IPS-18c (cell line): Measurements from ENCODE around the gene DCST1.
"Not testable (repeated sequence)": the region's sequence is repeated elsewhere in the genome, so short reads cannot be mapped to it uniquely, and the experiment has no call there.

ENCODE experiments used
- H3K4me3 ChIP-seq: 2 replicates; pipeline ENCODE4 v1.7.0; 2013; ENCODE audit warnings: low read depth, mild to moderate bottlenecking, low read length, moderate library complexity; ENCODE audit not compliant: insufficient read depth
- H3K9me3 ChIP-seq: one replicate; pipeline ENCODE4 v1.6.1; 2013; ENCODE audit warnings: mild to moderate bottlenecking, low read length, moderate library complexity; ENCODE audit not compliant: control insufficient read depth, insufficient read depth

DCST1 gene

DNA sequence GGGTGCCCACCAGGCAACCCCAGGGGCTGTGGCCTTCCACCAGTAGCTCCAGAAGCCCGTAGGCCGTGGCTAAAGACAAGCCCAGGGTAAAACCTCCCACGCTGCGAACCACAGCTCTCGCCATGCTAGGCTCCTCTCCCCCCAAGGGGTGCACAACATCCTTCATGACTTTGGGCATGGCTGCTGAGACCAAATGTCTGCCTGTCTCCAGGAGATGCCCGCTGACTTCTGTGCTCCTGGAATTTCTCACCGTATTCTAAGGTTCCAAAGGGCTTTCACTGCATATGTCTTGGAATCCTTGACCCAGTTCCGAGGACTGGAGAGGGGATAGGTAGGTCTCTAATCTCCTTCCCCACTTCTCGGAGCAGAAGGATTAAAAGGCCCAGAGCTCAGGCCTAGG, at the start of gene DCST1, which contains the start of gene DCST2:
TSS of gene DCST1 (plus strand) at position 301 of the 400 bp plus-strand sequence. CDS start 213 bp downstream, outside the sequence.
TSS of gene DCST2 (minus strand) at position 258 of the 400 bp plus-strand sequence. CDS start at position 178, 80 bp downstream.
- H3K9me3 ChIP-seq = no peaks in the 10 kb centered on the region
- H3K4me3 ChIP-seq = no peak within 1 kb of the TSS

DNA sequence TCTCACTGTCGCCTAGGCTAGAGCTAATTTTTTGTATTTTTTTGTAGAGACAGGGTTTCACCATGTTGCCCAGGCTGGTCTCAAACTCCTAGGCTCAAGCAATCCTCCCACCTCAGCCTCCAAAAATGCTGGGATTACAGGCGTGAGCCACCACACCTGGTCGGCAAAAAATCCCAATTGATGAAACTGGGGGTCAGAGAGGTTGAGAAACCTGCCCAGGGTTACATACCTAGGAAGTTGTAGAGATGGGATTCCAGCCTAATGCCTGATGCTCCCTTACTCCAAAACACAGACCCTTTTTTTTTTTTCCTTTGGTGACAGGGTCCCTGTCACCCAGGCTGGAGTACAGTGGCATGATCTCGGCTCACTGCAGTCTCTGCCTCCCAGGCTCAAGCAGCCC, 46.9 kb upstream of the DCST1 start:
- H3K4me3 ChIP-seq, H3K9me3 ChIP-seq: not testable (repeated sequence)

DNA sequence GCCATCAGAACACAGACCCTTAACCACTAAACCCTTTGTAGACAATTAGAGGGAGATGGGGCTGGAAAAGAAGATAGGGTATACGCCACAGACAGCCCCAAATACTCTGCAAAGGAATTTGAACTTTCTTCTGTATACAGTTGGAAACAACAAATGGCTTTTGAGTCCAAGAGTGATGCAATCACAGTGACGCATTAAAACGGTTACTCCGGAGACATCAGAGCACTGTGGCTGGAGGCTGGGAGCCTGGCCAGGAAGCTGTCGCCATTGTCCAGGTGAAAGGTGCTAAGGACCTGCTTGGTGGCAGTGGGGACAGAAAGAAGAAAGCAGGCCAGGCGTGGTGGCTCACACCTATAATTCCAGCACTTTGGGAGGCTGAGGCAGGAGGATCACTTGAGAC, 46.3 kb upstream of the DCST1 start:
- H3K4me3 ChIP-seq = no peak overlapping the region

DNA sequence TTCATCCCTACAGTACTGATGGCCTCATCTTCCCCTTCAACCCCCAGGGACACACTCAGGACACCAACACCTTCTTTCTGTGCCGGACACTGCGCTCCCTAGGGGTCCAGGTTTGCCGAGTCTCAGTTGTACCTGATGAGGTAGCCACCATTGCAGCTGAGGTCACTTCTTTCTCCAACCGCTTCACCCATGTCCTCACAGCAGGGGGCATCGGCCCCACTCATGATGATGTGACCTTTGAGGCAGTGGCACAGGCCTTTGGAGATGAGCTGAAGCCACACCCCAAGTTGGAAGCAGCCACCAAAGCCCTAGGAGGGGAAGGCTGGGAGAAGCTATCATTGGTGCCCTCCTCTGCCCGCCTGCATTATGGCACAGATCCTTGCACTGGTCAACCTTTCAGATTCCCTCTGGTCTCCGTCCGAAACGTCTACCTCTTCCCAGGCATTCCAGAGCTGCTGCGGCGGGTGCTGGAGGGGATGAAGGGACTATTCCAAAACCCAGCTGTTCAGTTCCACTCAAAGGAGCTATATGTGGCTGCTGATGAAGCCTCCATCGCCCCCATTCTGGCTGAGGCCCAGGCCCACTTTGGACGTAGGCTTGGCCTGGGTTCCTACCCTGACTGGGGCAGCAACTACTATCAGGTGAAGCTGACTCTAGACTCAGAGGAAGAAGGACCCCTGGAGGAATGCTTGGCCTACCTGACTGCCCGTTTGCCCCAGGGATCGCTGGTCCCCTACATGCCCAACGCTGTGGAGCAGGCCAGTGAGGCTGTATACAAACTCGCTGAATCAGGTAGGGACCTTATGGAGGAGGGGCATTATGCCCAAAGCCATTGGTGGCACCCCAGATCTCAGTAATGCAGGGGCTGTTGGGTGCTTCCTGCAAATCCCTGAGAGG, 45.3 kb upstream of the DCST1 start:
- no peaks in the 10 kb centered on the region for H3K9me3 ChIP-seq
- no peak overlapping the region for H3K4me3 ChIP-seq

More for the DNA sequence above, 46.3 kb upstream of the DCST1 start:
- H3K9me3 ChIP-seq = no peaks in the 10 kb centered on the region

DNA sequence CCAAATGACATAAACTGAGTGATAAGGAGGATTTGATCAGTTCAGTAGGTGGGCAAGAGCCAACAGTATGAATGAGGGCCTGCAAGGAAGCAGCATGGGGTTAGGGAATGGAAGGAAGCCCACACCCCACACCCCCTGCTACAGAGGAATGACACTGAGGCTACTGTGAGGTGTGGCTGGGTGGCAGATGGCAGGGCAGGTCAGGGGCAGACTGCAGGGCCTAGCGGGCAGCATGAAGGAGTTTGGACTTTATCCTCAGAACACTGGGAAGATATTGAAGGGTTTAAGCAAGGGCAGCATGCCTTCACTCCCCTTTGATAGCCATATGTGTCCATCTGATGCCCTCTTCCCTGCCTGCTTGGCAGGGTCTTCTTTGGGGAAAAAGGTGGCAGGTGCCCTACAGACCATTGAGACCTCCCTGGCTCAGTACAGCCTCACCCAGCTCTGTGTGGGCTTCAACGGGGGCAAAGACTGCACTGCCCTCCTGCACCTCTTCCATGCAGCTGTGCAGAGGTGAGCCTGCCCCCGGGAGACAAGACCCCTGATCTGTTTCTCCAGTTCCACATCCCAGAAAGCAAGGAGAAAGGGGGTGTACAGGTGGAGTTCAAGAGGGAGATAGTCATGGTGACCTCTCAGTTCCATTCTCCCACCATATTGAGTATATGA, 44.3 kb upstream of the DCST1 start:
- Histone ChIP-seq H3K9me3 (no peaks in the 10 kb centered on the region), H3K4me3 (no peak overlapping the region)

DNA sequence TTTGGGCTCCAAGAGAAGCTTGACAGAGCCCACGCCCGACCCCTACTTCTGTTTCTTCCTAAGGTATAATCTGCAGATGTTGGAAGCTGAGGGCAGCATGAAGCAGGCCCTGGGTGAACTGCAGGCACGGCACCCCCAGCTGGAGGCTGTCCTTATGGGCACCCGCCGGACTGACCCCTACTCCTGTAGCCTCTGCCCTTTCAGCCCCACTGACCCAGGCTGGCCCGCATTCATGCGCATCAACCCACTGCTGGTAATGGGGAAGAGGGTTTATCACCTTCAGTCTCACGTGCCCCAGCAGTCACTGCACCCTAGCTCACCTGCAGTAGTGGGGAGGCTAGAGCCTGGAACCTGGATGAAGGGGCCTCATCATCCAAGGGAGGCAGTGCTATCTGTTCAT, 43.3 kb upstream of the DCST1 start:
- H3K4me3 ChIP-seq = no peak overlapping the region

DNA sequence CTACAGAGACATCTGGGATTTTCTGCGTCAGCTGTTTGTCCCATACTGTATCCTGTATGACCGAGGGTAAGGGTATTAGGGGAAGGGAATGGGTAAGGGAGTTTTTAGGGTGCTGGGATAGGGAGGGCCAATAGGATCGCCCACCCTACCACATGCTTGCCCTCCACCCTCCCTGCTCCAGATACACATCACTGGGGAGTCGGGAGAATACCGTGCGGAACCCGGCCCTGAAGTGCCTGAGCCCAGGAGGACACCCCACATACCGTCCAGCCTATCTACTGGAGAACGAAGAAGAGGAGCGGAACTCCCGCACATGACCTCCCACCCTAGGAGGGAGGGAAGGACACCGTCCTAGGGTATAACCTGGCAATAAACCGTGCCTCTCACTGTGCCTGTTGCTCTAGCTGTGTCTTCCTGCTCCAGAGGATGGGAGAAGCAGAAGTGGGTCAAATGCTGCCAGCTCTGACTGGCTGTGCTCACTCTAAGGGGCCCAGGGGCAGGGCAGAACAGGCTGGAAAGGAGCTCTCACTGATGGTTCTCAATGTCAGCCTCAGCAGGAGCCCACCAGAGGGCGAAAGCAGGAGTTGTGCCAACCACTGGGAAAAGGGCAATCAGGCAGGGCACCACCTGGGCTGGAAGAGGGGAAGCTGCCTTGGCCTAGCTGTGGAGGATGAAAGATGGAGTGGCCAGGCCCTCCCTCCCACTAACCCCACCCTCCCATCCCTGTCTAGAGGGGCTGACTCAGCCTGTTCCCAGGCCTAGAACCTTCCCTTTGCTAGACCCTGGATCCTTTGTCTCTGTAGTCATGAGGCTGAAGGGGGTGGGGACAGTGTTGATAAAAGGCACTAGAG, 40.7 kb upstream of the DCST1 start:
- H3K9me3 ChIP-seq = no peaks in the 10 kb centered on the region
- H3K4me3 ChIP-seq = no peak overlapping the region

More for the DNA sequence above, 43.3 kb upstream of the DCST1 start:
- H3K9me3 ChIP-seq = no peaks in the 10 kb centered on the region

- no peak within 1 kb of the TSS for H3K4me3 ChIP-seq
- H3K9me3 ChIP-seq = no peaks in the 10 kb centered on the region
These were observed 39.9 kb upstream of the DCST1 start, which contains the start of gene LENEP for GRCh38 chr1:154993572-154994268. Gene LENEP, plus strand, starts transcription at chr1:154993586. Its CDS starts 22 bp downstream, at chr1:154993608.

DNA sequence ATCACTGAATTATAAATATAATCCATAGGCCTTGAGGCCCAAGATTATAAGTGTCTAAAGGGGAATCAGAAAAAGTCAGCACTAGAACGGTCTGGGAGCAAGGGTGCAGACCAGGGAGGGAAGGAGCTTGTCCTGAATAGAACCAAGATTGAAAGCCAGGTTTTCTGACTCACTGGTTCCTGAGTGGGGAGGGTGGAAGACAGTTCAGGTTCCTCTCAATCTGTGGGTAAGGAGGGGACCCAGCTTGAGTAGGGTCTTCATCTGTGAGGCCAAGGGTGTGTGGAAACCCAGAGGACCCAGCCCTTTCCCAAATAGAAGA, 39.4 kb upstream of the DCST1 start:
- Histone ChIP-seq H3K4me3 (no peak overlapping the region), H3K9me3 (no peaks in the 10 kb centered on the region)

DNA sequence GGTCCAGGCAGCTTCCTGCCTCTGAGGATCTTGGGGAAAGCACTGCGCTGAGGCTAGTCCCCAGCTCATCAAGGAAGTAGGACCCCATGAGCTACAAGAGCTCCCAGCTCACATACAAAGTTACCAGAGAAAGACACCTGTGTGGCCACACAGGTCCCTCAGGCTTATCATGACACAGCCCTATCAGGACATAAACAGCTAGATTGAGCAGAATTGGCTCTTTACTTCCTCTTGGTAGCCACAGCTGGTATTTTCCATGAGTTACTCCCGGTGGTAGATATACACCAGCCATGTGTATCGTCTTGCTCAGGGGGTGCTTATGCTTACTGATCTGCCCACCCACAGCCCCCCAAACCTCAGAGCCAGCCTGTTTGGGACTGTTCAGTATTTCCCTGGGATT, 39.0 kb upstream of the DCST1 start:
- Histone ChIP-seq H3K4me3 (no peak overlapping the region), H3K9me3 (no peaks in the 10 kb centered on the region)

DNA sequence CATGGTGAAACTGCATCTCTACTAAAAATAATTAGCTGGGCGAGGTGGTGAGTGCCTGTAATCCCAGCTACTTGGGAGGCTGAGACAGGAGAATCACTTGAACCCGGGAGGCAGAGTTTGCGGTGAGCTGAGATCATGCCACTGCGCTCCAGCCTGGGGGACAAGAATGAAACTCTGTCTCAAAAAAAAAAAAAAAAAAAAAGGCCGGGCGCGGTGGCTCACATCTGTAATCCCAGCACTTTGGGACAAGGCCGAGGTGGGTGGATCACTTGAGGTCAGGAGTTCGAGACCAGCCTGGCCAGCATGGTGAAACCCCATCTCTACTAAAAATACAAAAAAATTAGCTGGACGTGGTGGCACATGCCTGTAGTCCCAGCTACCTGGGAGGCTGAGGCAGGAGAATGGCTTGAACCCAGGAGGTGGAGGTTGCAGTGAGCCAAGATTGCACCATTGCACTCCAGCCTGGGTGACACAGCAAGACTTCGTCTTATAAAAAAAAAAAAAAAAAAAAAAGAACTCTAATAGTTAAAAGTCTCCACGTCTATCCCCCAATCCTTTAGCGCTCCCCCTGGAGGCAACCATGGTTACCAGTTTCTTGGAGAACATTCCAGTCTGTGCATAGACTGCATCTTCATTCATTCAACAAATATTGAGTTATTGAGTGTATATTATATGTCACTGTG, 38.2 kb upstream of the DCST1 start:
- not testable (repeated sequence) for H3K9me3 ChIP-seq, H3K4me3 ChIP-seq

GRCh38 chr1:154996966-154997701, 36.5 kb upstream of the DCST1 start:
- H3K4me3 ChIP-seq = no peak overlapping the region
- no peaks in the 10 kb centered on the region for H3K9me3 ChIP-seq

- Histone ChIP-seq H3K9me3 (peaks cover 2% of the 10 kb centered on the region), H3K4me3 (no peak overlapping the region)
These were observed 35.3 kb upstream of the DCST1 start for GRCh38 chr1:154998201-154998780.

DNA sequence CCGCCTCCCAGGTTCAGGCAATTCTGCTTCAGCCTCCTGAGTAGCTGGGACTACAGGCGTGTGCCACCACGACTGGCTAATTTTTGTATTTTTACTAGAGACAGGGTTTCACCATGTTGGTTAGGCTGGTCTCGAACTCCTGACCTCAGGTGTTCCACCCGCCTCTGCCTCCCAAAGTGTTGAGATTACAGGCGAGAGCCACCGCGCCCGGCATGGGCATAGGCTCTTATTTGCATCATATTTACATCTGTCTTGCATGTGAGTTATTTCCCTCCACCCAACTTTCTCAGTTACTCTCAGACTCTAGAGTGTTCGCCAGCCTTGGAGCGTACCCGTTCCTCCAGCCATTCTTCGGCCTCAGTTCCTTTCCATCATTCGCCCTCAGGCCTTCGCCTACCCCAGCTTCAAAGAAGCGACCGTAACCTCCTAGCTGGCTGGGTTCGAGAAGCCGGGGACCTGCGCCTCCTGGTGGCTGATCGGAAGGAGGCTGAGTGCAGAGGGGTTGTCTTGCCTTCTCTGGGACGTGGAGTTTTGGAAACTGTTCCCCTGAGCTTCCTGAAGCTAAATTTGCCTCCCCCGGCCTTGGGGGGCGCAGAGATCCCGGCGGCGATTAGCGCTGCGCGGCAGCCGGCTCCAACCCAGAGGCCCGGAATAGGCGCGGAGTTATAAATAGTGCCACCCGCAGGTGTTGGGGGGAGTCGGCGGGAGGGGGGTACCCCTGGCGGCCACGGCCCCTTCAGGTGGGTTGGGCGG, 34.6 kb upstream of the DCST1 start:
- H3K4me3 ChIP-seq = peak overlapping the region; percentile 52; the same call in 1 of the 2 replicates
- peaks cover 2% of the 10 kb centered on the region for H3K9me3 ChIP-seq
